GM18508 (cell line): ENCODE data around the gene ANKRD17.
"Not testable (repeated sequence)": the region's sequence is repeated elsewhere in the genome, so short reads cannot be mapped to it uniquely, and the experiment has no call there.

Source experiments
- ATAC-seq: cut with Tn5 transposase; IDR thresholded peaks from one replicate; pipeline ENCODE4 v1.9.1; 2021; ENCODE audit warnings: moderate number of reproducible peaks; ENCODE audit not compliant: insufficient read depth, unreplicated experiment

ANKRD17 gene

DNA sequence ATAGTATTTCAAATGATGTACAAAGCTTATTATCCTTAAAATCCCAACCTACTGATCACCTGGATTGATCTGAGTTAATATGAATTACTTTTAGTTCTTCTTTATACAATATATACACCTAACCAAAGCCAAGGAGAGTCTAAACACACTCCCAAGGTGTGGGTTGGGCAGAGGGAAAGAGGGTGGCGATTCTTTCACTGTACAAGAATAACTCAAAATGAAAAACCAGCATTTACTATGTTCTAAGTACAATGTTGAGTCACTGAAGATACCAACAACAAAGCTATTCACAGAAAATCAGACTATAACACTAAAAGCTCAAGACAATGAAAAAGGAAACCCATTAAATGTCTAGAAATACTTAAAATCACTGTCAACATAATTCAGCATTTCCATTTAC is 46.6 kb downstream of the ANKRD17 start:
- ATAC-seq = no peak

- ATAC-seq = no peak
Measured at GRCh38 chr4:73208376-73208775, 50.2 kb downstream of the ANKRD17 start.

DNA sequence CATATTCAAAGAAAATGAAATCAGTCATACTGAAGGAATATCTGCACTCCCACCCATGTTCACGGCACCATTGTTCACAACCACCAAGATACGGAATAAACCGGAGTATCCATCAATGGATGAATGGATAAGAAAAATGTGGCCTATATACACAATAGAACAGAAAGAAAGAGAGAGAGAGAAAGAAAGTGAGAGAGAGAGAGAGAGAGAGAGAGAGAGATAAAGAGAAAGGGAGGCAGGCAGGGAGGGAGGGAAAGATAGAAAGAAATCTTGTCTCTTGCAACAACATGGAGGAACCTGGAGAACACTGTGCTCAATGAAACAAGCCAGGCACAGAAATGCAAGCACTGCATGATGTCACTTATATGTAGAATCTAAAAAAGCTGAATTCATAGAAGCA is 52.4 kb downstream of the ANKRD17 start:
- ATAC-seq = no peak

DNA sequence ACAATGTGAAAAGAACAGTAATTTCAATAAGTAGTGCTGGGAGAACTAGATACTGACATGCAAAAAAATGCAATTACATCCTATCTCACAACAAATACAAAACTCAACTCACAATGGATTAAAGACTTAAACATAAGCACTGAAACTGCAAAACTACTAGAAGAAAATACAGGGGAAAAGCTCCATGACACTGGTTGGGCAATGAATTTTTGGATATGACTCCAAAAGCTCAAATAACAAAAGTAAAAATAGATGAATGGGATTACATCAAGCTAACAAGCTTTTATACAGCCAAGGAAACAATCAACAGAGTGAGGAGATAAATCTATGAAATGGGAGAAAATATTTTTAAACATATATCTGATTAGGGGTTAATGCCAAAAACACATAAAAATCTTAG is 53.1 kb downstream of the ANKRD17 start:
- no peak for ATAC-seq

DNA sequence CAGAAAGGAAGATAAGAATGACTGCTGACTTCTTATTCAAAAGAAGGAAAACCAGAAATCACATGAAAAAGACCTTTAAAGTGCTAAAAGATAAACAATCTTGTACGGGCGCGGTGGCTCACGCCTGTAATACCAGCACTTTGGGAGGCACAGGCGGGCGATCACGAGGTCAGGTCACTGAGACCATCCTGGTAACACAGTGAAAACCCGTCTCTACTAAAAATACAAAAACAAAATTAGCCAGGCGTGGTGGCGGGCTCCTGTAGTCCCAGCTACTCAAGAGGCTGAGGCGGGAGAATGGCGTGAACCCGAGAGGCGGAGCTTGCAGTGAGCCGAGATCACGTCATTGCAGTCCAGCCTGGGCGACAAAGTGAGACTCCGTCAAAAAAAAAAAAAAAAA is 54.6 kb downstream of the ANKRD17 start:
- not testable (repeated sequence) for ATAC-seq

DNA sequence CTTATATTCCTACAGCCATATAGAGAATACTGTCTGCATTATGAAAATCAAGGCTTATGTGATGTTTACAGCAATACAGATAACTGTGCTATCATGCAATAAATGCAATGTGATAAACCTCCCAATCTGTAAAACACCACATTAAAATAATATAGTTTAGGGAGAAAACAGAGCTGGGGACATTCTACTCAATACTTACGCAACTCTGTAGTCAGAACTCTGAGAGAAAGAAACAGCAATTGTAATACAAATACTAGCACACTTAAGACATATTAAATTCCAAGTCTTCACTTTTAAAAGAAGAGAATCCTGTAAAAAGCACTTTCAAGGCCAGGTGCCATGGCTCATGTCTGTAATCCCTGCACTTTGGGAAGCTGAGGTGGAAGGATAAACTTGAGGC is 61.4 kb downstream of the ANKRD17 start:
- no peak for ATAC-seq

- ATAC-seq = no peak
Measured at GRCh38 chr4:73194064-73194463, 64.5 kb downstream of the ANKRD17 start.

DNA sequence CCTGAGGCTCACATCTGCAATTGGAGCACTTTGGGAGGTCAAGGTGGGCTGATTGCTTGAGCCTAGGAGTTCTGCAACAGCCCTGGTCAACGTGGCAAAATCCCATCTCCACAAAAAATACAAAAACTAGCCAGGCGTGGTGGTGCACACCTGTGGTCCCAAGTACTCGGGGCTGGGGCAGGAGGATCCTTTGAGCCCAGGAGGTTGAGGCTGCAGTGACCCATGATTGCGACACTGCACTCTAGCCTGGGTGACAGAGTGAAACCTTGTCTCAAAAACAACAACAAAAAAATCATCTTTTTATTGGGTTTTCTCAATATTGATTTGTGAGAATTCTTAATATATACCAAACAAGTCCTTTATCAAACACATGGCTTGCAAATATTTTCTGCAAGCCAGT is 64.9 kb downstream of the ANKRD17 start:
- ATAC-seq = no peak

- peak; percentile 46 for ATAC-seq
Measured at GRCh38 chr4:73193155-73193554, 65.4 kb downstream of the ANKRD17 start.

DNA sequence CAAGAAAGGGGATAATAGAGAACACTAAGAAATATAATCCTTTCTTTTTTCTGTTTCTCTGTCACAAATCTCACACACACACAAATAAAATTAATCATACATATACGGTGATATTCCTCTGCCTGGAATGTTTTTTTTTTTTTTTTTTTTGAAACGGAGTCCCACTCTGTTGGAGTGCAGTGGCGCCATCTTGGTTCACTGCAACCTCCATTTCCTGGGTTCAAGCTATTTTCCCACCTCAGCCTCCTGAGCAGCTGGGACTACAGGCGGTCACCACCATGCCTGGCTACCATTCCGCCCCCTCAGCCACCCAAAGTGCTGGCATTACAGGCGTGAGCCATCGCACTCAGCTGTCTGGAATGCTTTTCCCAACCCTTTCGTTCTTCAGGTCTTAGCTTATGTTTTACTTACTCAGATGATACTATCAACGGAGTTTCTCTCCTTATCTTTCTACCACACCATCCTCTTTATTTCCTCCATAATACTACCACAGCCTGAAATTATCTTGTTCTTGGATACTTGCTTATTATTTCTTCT is 69.3 kb downstream of the ANKRD17 start:
- ATAC-seq = no peak

DNA sequence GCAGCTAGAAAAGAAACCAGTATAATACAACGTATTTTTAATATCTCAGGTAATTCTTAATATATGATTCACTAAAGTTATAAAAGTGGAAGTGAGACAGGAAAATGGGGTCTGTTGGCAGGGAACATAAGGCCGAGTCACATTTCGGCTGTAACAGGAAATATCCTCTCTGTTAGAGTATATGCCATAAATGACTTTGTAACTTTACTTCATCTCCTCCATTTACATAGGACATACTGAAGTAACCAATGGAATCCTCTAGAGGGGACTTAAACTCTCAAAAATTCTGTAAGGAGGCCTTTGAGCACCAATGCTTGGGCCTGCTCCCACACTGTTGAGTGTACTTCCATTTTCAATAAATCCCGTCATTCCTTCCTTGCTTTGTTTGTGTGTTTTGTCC is 71.3 kb downstream of the ANKRD17 start:
- no peak for ATAC-seq

- ATAC-seq = no peak
Measured at GRCh38 chr4:73185903-73186302, 72.7 kb downstream of the ANKRD17 start.

GRCh38 chr4:73181231-73181630 is 77.4 kb downstream of the ANKRD17 start:
- no peak for ATAC-seq

DNA sequence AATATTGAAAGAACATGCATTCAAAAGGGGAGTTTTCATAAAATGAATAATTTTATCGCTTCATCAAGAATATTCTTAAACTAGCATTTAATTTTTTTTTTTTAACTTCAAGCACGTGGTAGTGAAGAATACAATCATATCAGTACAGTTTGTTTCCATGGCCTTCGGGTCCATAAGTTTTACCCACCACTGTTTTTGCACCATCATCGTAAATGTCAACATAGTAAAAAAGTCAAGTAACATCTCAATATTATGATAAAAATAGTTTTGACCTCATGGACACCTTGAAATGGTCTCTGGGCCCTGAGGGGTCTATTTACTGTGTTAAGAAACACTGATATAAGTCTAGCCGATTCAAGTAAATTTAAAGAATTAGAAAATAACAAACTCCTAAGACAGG is 80.2 kb downstream of the ANKRD17 start:
- ATAC-seq = no peak

DNA sequence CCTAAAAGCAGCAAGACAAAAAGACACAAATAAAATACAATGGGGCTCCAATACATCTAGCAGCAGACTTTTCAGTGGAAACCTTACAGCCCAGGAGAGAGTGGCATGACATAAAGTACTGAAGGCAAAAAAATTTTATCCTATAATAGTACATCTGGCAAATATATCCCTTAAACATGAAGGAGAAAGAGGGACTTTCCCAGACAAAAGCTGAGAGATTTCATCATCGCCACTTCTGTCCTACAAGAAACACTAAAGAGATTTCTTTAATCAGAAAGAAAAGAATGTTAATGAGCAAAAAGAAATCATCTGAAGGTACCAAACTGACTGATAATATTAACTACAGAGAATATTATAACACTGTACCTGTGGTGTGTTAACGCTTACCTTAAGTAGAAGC is 86.4 kb downstream of the ANKRD17 start:
- no peak for ATAC-seq

DNA sequence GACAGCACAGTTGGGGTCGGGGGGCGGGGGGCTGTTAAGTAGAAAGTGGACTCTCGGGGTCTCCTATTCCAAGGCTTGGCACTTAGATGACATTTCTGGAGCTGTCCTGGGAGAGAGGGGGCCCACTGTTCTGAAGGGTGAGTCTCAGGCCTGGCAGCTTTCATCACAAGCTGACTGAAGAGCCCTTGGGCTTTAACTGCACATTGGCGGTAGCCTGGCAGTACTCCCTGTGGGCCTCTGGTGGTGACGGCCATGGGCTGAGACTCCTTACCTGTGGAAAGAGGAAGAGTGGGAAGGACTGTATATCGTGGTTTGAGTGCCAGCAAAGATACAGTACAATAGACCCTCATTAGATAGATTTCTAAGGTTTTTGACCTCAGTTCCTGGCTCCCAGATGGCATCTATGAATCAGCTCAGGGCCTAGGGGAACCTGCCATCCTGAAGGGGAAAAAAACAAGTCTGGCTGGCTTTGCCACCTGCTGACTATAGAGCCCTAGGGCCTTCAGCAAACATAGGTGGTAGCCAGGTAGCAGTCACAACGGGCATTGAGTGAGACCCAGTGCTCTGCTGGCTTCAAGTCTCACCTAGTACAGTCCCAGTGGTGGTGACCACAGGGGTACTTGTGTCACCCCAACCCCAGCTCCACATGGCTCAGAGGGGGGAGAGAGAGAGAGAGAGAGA is 87.9 kb downstream of the ANKRD17 start:
- no peak for ATAC-seq

DNA sequence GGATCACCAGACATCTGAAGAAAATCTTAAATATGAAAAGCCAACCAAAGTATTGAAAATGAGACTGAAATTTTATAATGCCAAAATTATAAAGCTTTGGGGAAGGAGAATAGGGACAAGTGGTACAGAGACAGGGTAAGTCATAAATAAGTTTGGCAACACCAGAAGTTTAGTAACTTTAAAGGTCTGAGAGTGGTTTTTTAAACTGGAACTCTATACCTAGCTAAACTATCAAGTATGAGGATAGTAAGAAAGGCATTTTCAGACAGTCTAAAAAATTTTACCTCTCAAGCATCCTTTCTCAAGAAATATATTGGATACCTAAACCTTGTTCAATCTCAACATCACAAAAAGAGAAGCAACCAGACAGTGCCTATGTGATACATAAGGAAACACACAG is 92.4 kb downstream of the ANKRD17 start:
- ATAC-seq = no peak

GRCh38 chr4:73161527-73162185 is 96.9 kb downstream of the ANKRD17 start:
- no peak for ATAC-seq

GRCh38 chr4:73156394-73156793 is 102.2 kb downstream of the ANKRD17 start:
- ATAC-seq = no peak

DNA sequence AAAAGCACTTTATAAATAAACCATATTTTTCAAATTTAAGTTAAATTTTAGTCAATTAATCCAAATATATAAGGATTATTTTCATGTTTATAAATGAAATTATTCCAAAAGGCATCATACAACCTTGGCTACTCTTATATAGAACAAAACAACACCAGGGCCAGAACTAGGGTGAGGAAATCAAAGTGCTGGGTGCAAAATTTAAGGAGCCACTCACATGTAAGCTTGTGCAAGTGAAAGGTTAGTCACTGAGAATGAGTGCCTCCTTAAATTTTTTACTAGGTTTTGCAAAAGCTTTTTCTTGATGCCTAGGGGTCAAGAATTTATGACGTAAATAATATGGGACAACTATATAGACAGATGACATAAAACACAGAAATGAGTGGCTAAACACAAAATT is 105.7 kb downstream of the ANKRD17 start:
- no peak for ATAC-seq

DNA sequence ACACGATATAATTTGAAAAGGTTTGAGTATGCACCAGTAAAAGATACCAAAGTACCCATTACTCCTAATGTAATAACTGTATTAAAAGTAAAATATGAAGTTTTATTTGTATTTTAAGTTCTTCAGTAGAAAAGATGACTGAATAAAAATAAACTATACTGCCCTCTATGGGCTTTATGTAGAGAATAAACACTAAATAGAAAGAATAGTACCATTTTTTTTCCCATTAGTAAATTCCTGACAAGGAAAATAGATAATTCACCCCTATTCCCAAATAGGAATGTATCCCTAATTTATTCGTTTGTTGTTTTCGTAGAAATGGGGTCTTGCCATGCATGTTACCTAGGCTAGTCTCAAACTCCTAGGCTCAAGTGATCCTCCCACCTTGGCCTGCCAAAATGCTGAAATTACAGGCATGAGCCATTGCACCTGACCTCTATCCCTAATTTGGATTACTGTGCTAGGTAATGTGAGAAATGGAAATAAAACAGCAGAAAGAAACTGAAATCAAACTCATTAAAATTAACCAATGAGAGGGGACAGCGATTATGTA is 115.5 kb downstream of the ANKRD17 start:
- ATAC-seq = no peak

DNA sequence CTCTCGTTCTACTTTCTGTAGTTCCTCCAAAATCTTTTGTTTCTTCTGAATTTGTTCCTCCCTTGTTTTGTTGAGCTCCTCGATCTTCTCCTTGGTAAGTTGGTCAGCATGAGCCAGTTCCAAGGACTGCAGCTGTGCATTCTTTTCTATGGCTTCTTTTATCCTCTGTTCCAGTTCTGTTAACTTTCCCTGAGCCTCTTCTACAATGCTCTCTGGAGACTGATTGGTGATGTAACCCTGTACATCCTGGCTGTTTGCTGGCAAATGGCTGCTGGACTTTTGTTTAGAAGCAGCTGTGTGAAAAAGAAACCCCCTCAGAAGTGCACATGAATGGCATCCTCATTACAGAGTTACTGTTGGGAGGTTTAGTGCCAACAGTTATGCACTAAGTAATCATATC is 118.6 kb downstream of the ANKRD17 start:
- ATAC-seq = no peak
